Mesendoderm (in vitro differentiated cells): Measurements from ENCODE around the gene ZNF470.
A peak's percentile ranks its signal among the peaks of the same experiment; 100 is the strongest.

ENCODE experiments used
- DNase-seq: peaks from one replicate; pipeline ENCODE4 v3.0.0; 2013
- H2AK5ac ChIP-seq: 2 replicates; pipeline ENCODE4 v1.6.1; 2013; ENCODE audit warnings: low read length, inconsistent platforms
- H2BK120ac ChIP-seq: 2 replicates; pipeline ENCODE4 v1.6.1; 2013; ENCODE audit warnings: low read depth, mild to moderate bottlenecking, low read length, moderate library complexity, mixed read lengths
- H2BK15ac ChIP-seq: replicated peaks from 2 replicates; pipeline ENCODE4 v1.6.1; 2013; ENCODE audit warnings: low read depth, mild to moderate bottlenecking, moderate library complexity
- H2BK5ac ChIP-seq: 2 replicates; pipeline ENCODE4 v1.6.1; 2013; ENCODE audit warnings: low read length, inconsistent platforms
- H3K18ac ChIP-seq: 2 replicates; pipeline ENCODE4 v1.6.1; 2013; ENCODE audit warnings: mild to moderate bottlenecking, low read length, mixed read lengths
- H3K23ac ChIP-seq: one replicate; pipeline ENCODE4 v1.6.1; 2013; ENCODE audit warnings: low read length
- H3K27ac ChIP-seq: 2 replicates; pipeline ENCODE4 v1.5.1; 2013; ENCODE audit warnings: low read depth, mild to moderate bottlenecking, inconsistent platforms, low read length, moderate library complexity
- H3K27me3 ChIP-seq: 2 replicates; pipeline ENCODE4 v1.6.1; 2013; ENCODE audit warnings: low read length, control low read depth, mild to moderate bottlenecking, inconsistent platforms; ENCODE audit not compliant: insufficient read depth, poor library complexity
- H3K36me3 ChIP-seq: 2 replicates; pipeline ENCODE4 v1.6.1; 2013; ENCODE audit warnings: low read length, inconsistent platforms; ENCODE audit not compliant: control insufficient read depth, insufficient read depth
- H3K4ac ChIP-seq: one replicate; pipeline ENCODE4 v1.6.1; 2013; ENCODE audit warnings: low read depth, mild to moderate bottlenecking, low read length, moderate library complexity
- H3K4me1 ChIP-seq: 2 replicates; pipeline ENCODE4 v1.6.1; 2013; ENCODE audit warnings: low read depth, low read length, inconsistent platforms; ENCODE audit not compliant: control insufficient read depth
- H3K4me2 ChIP-seq: 2 replicates; pipeline ENCODE4 v1.6.1; 2013; ENCODE audit warnings: low read length
- H3K4me3 ChIP-seq: 2 replicates; pipeline ENCODE4 v1.5.1; 2013; ENCODE audit warnings: mild to moderate bottlenecking, low read length
- H3K56ac ChIP-seq: one replicate; pipeline ENCODE4 v1.6.1; 2013; ENCODE audit warnings: low read length
- H3K79me1 ChIP-seq: 2 replicates; pipeline ENCODE4 v1.6.1; 2013; ENCODE audit warnings: low read length, inconsistent platforms
- H3K79me2 ChIP-seq: 2 replicates; pipeline ENCODE4 v1.6.1; 2013; ENCODE audit warnings: mild to moderate bottlenecking, low read length; ENCODE audit not compliant: control insufficient read depth, insufficient read depth
- H3K9ac ChIP-seq: 2 replicates; pipeline ENCODE4 v1.6.1; 2013; ENCODE audit warnings: low read length, inconsistent platforms
- H4K5ac ChIP-seq: one replicate; pipeline ENCODE4 v1.6.1; 2013; ENCODE audit warnings: low read length
- H4K8ac ChIP-seq: one replicate; pipeline ENCODE4 v1.6.1; 2013; ENCODE audit warnings: low read depth, mild to moderate bottlenecking, control low read depth, low read length, moderate library complexity
- WGBS: extraction: QIAGEN DNeasy Blood & Tissue Kit; methylation state at CpG from one replicate; pipeline ENCODE4 v1.1.7; 2013; ENCODE audit warnings: low lambda C conversion rate, missing lambda C conversion rate; ENCODE audit not compliant: insufficient coverage; ENCODE audit errors: extremely low coverage; 5-methylcytosine and 5-hydroxymethylcytosine counted together

The ZNF470 gene

GRCh38 chr19:56543776-56544175 lies 23.5 kb upstream of the ZNF470 start:
- Histone ChIP-seq H4K5ac (no peak overlapping the region), H3K4me2 (no peak overlapping the region), H3K9ac (no peak overlapping the region), H3K4me3 (no peak overlapping the region), H3K4ac (no peak overlapping the region), H2BK15ac (no peak overlapping the region), H3K4me1 (peaks cover 2% of the 10 kb centered on the region), H3K79me1 (no peaks in the 10 kb centered on the region), H3K23ac (no peak overlapping the region), H3K79me2 (no peaks in the 10 kb centered on the region), H3K36me3 (peaks cover 2% of the 10 kb centered on the region), H2BK5ac (no peak overlapping the region), H3K27me3 (peaks cover 1% of the 10 kb centered on the region), H3K27ac (no peak overlapping the region), H2AK5ac (no peak overlapping the region), H3K18ac (no peak overlapping the region), H4K8ac (no peak overlapping the region), H2BK120ac (no peak overlapping the region), H3K56ac (no peak overlapping the region)
- DNase-seq, result no peak
- no CpG with 5 or more reads among the region's 2 CpGs for WGBS

GRCh38 chr19:56547535-56547934 lies 19.7 kb upstream of the ZNF470 start:
- Histone ChIP-seq H3K9ac (no peak overlapping the region), H3K79me1 (no peaks in the 10 kb centered on the region), H2BK120ac (no peak overlapping the region), H3K4me1 (no peaks in the 10 kb centered on the region), H3K23ac (no peak overlapping the region), H3K4me3 (no peak overlapping the region), H3K27me3 (peaks cover 1% of the 10 kb centered on the region), H3K79me2 (no peaks in the 10 kb centered on the region), H3K27ac (no peak overlapping the region), H3K18ac (no peak overlapping the region), H3K36me3 (peaks cover 9% of the 10 kb centered on the region), H2BK15ac (no peak overlapping the region), H3K4ac (no peak overlapping the region), H4K5ac (no peak overlapping the region), H3K56ac (no peak overlapping the region), H3K4me2 (no peak overlapping the region), H2AK5ac (no peak overlapping the region), H2BK5ac (no peak overlapping the region), H4K8ac (no peak overlapping the region)
- DNase-seq, result peak; percentile 69
- WGBS, result no CpG with 5 or more reads among the region's 6 CpGs

GRCh38 chr19:56554272-56554869 lies 12.9 kb upstream of the ZNF470 start:
- no peak overlapping the region for H2BK120ac ChIP-seq
- H3K9ac ChIP-seq, result no peak overlapping the region
- H2BK15ac ChIP-seq, result no peak overlapping the region
- no peak overlapping the region for H3K18ac ChIP-seq
- H3K56ac ChIP-seq, result no peak overlapping the region
- no peak overlapping the region for H3K23ac ChIP-seq
- no peaks in the 10 kb centered on the region for H3K27me3 ChIP-seq
- H3K79me2 ChIP-seq, result no peaks in the 10 kb centered on the region
- no peaks in the 10 kb centered on the region for H3K4me1 ChIP-seq
- H2BK5ac ChIP-seq, result no peak overlapping the region
- WGBS, result no CpG with 5 or more reads among the region's 6 CpGs
- DNase-seq, result peak; percentile 22
- H3K27ac ChIP-seq, result no peak overlapping the region
- H3K4ac ChIP-seq, result no peak overlapping the region
- no peaks in the 10 kb centered on the region for H3K79me1 ChIP-seq
- peak overlapping the region; percentile 17 for H3K4me3 ChIP-seq
- H4K8ac ChIP-seq, result no peak overlapping the region
- peaks cover 5% of the 10 kb centered on the region for H3K36me3 ChIP-seq
- no peak overlapping the region for H3K4me2 ChIP-seq
- H4K5ac ChIP-seq, result no peak overlapping the region
- no peak overlapping the region for H2AK5ac ChIP-seq

GRCh38 chr19:56562766-56563165 lies 4.5 kb upstream of the ZNF470 start:
- no peaks in the 10 kb centered on the region for H3K36me3 ChIP-seq
- DNase-seq, result no peak
- H3K4me1 ChIP-seq, result no peaks in the 10 kb centered on the region
- no peak overlapping the region for H3K4me2 ChIP-seq
- H3K23ac ChIP-seq, result no peak overlapping the region
- no peak overlapping the region for H3K18ac ChIP-seq
- no peak overlapping the region for H4K5ac ChIP-seq
- H4K8ac ChIP-seq, result no peak overlapping the region
- no peaks in the 10 kb centered on the region for H3K79me2 ChIP-seq
- H3K56ac ChIP-seq, result no peak overlapping the region
- H3K27me3 ChIP-seq, result no peaks in the 10 kb centered on the region
- no peak overlapping the region for H3K27ac ChIP-seq
- H2AK5ac ChIP-seq, result no peak overlapping the region
- no peak overlapping the region for H3K4ac ChIP-seq
- H3K79me1 ChIP-seq, result no peaks in the 10 kb centered on the region
- H3K9ac ChIP-seq, result no peak overlapping the region
- H2BK15ac ChIP-seq, result no peak overlapping the region
- H2BK120ac ChIP-seq, result no peak overlapping the region
- H2BK5ac ChIP-seq, result no peak overlapping the region
- WGBS, result no CpG with 5 or more reads among the region's 2 CpGs
- no peak overlapping the region for H3K4me3 ChIP-seq

- Histone ChIP-seq H3K79me1 (no peaks in the 10 kb centered on the region), H3K9ac (peak overlapping the region; percentile 84), H3K4me1 (peaks cover 3% of the 10 kb centered on the region), H3K27me3 (no peaks in the 10 kb centered on the region), H2BK5ac (no peak overlapping the region), H3K79me2 (no peaks in the 10 kb centered on the region), H4K5ac (no peak overlapping the region), H3K23ac (no peak overlapping the region), H3K4me3 (peak overlapping the region; percentile 79), H3K27ac (peak overlapping the region; percentile 2), H3K18ac (peak overlapping the region; percentile 41), H4K8ac (no peak overlapping the region), H3K56ac (peak overlapping the region; percentile 90), H3K36me3 (peaks cover 3% of the 10 kb centered on the region), H2BK15ac (no peak overlapping the region), H3K4me2 (peak overlapping the region; percentile 69), H3K4ac (no peak overlapping the region), H2AK5ac (no peak overlapping the region), H2BK120ac (no peak overlapping the region)
- WGBS, result no CpG with 5 or more reads among the region's 23 CpGs
- DNase-seq, result no peak
These were observed 379 bp upstream of the ZNF470 start for GRCh38 chr19:56566904-56567273.

GRCh38 chr19:56572589-56572988 lies 5.3 kb downstream of the ZNF470 start:
- WGBS, result no CpG with 5 or more reads among the region's 2 CpGs
- no peak overlapping the region for H2BK5ac ChIP-seq
- no peak overlapping the region for H2BK15ac ChIP-seq
- H3K4me3 ChIP-seq, result no peak overlapping the region
- H4K5ac ChIP-seq, result no peak overlapping the region
- no peak overlapping the region for H3K9ac ChIP-seq
- H3K27me3 ChIP-seq, result no peaks in the 10 kb centered on the region
- peaks cover 3% of the 10 kb centered on the region for H3K4me1 ChIP-seq
- no peaks in the 10 kb centered on the region for H3K79me2 ChIP-seq
- H4K8ac ChIP-seq, result no peak overlapping the region
- H3K18ac ChIP-seq, result no peak overlapping the region
- no peak overlapping the region for H2AK5ac ChIP-seq
- H3K36me3 ChIP-seq, result peaks cover 3% of the 10 kb centered on the region
- H3K27ac ChIP-seq, result no peak overlapping the region
- H3K79me1 ChIP-seq, result no peaks in the 10 kb centered on the region
- no peak overlapping the region for H3K23ac ChIP-seq
- H3K56ac ChIP-seq, result no peak overlapping the region
- no peak overlapping the region for H3K4ac ChIP-seq
- H2BK120ac ChIP-seq, result no peak overlapping the region
- no peak overlapping the region for H3K4me2 ChIP-seq
- DNase-seq, result no peak
